GM18526 (cell line): ENCODE results near the gene MSN.

Experiments
- POLR2A ChIP-seq: IDR thresholded peaks from 3 replicates; pipeline ENCODE4 v1.6.1; 2011; ENCODE audit not compliant: insufficient read length; ENCODE audit errors: extremely low read depth

MSN gene

GRCh38 chrX:65667503-65668376 lies at the start of gene MSN:
Gene MSN (plus strand): TSS chrX:65667654. CDS start chrX:65667842, 188 bp downstream.
- TF ChIP-seq POLR2A, result peak; percentile 72

- no peak for TF ChIP-seq POLR2A
Measured at GRCh38 chrX:65630771-65631170, 36.7 kb upstream of the MSN start.

GRCh38 chrX:65633826-65634225 lies 33.6 kb upstream of the MSN start:
- TF ChIP-seq POLR2A, result no peak

- no peak for TF ChIP-seq POLR2A
Measured at GRCh38 chrX:65634732-65635131, 32.7 kb upstream of the MSN start.

GRCh38 chrX:65635378-65635777 lies 32.1 kb upstream of the MSN start:
- no peak for TF ChIP-seq POLR2A

GRCh38 chrX:65635822-65636221 lies 31.6 kb upstream of the MSN start:
- TF ChIP-seq POLR2A, result no peak

- TF ChIP-seq POLR2A, result no peak
Measured at GRCh38 chrX:65637335-65637734, 30.1 kb upstream of the MSN start.

GRCh38 chrX:65642914-65643491 lies 24.5 kb upstream of the MSN start:
- TF ChIP-seq POLR2A, result no peak

- no peak for TF ChIP-seq POLR2A
Measured at GRCh38 chrX:65643531-65644052, 23.9 kb upstream of the MSN start.

- TF ChIP-seq POLR2A, result no peak
Measured at GRCh38 chrX:65644621-65645289, 22.7 kb upstream of the MSN start.

GRCh38 chrX:65647801-65648200 lies 19.7 kb upstream of the MSN start:
- TF ChIP-seq POLR2A, result no peak

- TF ChIP-seq POLR2A, result no peak
Measured at GRCh38 chrX:65652098-65652497, 15.4 kb upstream of the MSN start.

GRCh38 chrX:65657659-65658058 lies 9.8 kb upstream of the MSN start:
- TF ChIP-seq POLR2A, result no peak

- no peak for TF ChIP-seq POLR2A
Measured at GRCh38 chrX:65658229-65658628, 9.2 kb upstream of the MSN start.

- TF ChIP-seq POLR2A, result no peak
Measured at GRCh38 chrX:65667157-65667502, 324 bp upstream of the MSN start.
